HepG2 (cell line): ENCODE measurements around the gene ZFHX3. TPM values are rescaled to one million over a fixed set of nuclear protein-coding genes. Genes with fewer than 3 reads are reported as not detected.
A peak's percentile ranks its signal among the peaks of the same experiment; 100 is the strongest.

Source experiments
- ARNT2 ChIP-seq: sonication (generic); formaldehyde crosslinking; IDR thresholded peaks from 2 replicates; pipeline ENCODE4 v1.8.0; 2022; ENCODE audit warnings: mild to moderate bottlenecking, low read depth, missing genetic modification reagents, moderate library complexity
- ATAD3A ChIP-seq: sonication (generic); formaldehyde crosslinking; IDR thresholded peaks from 2 replicates; pipeline ENCODE4 v1.4.0; 2020; ENCODE audit warnings: missing genetic modification reagents
- EEA1 ChIP-seq: sonication (generic); formaldehyde crosslinking; IDR thresholded peaks from 2 replicates; pipeline ENCODE4 v1.5.1; 2020; ENCODE audit warnings: mild to moderate bottlenecking, missing genetic modification reagents, borderline replicate concordance
- FOXA3 ChIP-seq: IDR thresholded peaks from 2 replicates; pipeline ENCODE4 v1.6.1; 2016; ENCODE audit warnings: missing genetic modification reagents, missing compliant biosample characterization
- HNRNPL ChIP-seq: fragments of 200-400 bp; formaldehyde crosslinking; IDR thresholded peaks from 2 replicates; pipeline ENCODE4 v1.6.1; 2017; ENCODE audit warnings: mild to moderate bottlenecking, low read depth, low read length
- IRF9 ChIP-seq: sonication (generic); formaldehyde crosslinking; IDR thresholded peaks from 2 replicates; pipeline ENCODE4 v1.8.0; 2022; ENCODE audit warnings: missing genetic modification reagents, mild to moderate bottlenecking, borderline replicate concordance
- MBD4 ChIP-seq: IDR thresholded peaks from 2 replicates; pipeline ENCODE4 v1.6.1; 2012; ENCODE audit warnings: low read length, inconsistent platforms, borderline replicate concordance
- MEIS1 ChIP-seq: sonication (generic); formaldehyde crosslinking; IDR thresholded peaks from 2 replicates; pipeline ENCODE4 v1.9.0; 2021; ENCODE audit warnings: mild to moderate bottlenecking, missing genetic modification reagents, moderate library complexity, borderline replicate concordance
- PRDM15 ChIP-seq: sonication (generic); formaldehyde crosslinking; IDR thresholded peaks from 2 replicates; pipeline ENCODE4 v1.4.0; 2020; ENCODE audit warnings: missing genetic modification reagents
- RCOR2 ChIP-seq: IDR thresholded peaks from 2 replicates; pipeline ENCODE4 v1.6.1; 2016; ENCODE audit warnings: missing biosample characterization, missing genetic modification reagents
- REXO4 ChIP-seq: sonication (generic); formaldehyde crosslinking; IDR thresholded peaks from 2 replicates; pipeline ENCODE4 v1.8.0; 2022; ENCODE audit warnings: missing genetic modification reagents, mild to moderate bottlenecking, borderline replicate concordance
- RFXANK ChIP-seq: IDR thresholded peaks from 2 replicates; pipeline ENCODE4 v1.6.1; 2016
- ZNF180 ChIP-seq: sonication (generic); formaldehyde crosslinking; IDR thresholded peaks from 2 replicates; pipeline ENCODE4 v1.4.0; 2020; ENCODE audit warnings: low read depth, missing genetic modification reagents, borderline replicate concordance
- ZNF276 ChIP-seq: sonication (generic); formaldehyde crosslinking; IDR thresholded peaks from 2 replicates; pipeline ENCODE4 v1.4.0; 2020; ENCODE audit warnings: mild to moderate bottlenecking, low read depth, missing genetic modification reagents
- ZNF468 ChIP-seq: sonication (generic); formaldehyde crosslinking; IDR thresholded peaks from 2 replicates; pipeline ENCODE4 v1.8.0; 2022; ENCODE audit warnings: mild to moderate bottlenecking, moderate library complexity, missing genetic modification reagents
- ZNF878 ChIP-seq: sonication (generic); formaldehyde crosslinking; IDR thresholded peaks from 2 replicates; pipeline ENCODE4 v1.8.1; 2023; ENCODE audit warnings: mild to moderate bottlenecking, missing genetic modification reagents, moderate library complexity
- polyA plus RNA-seq, 8 experiments: library from polyadenylated mRNA; depleted of rRNA in 3 of 8; stranded (reverse) in 7 of 8; unstranded in 1 of 8; fragments of >200 nt; fragmentation: Illumina TruSeq in 4 of 8; extraction: Trizol in 4 of 8; gene quantifications; 2 replicates each; pipeline versions ENCODE4 v1.2.1 to v1.2.3, GENCODE V29; 2011 to 2016; ENCODE audit warnings: low read depth in 4 of 8, missing spikeins in 1 of 8, mixed read lengths in 1 of 8; ENCODE audit not compliant: insufficient read depth in 1 of 8
- total RNA-seq, 5 experiments: library from RNA; depleted of rRNA; stranded (reverse); fragments of >200 nt; fragmentation: Illumina TruSeq; extraction: Trizol; gene quantifications; 2 replicates each; pipeline ENCODE4 v1.2.3, GENCODE V29; 2016; ENCODE audit warnings: low read depth in 1 of 5
- TF ChIP-seq, protein P1 (sequence below): sonication (generic); formaldehyde crosslinking; IDR thresholded peaks from 2 replicates; pipeline ENCODE4 v1.4.0; 2020; ENCODE audit warnings: low read depth, mild to moderate bottlenecking, missing genetic modification reagents
- TF ChIP-seq, protein P2 (sequence below): IDR thresholded peaks from 2 replicates; pipeline ENCODE4 v1.6.1; 2012; ENCODE audit warnings: inconsistent platforms
- TF ChIP-seq, protein P3 (sequence below): sonication (generic); formaldehyde crosslinking; IDR thresholded peaks from 2 replicates; pipeline ENCODE4 v1.9.0; 2021; ENCODE audit warnings: missing genetic modification reagents, borderline replicate concordance

The ZFHX3 gene
- total and polyA plus RNA-seq, 2 of the 13 experiments (the other 11 are each of a cell fraction or from before 2014, with no cell fraction given), result 5.0 to 6.0 TPM

DNA sequence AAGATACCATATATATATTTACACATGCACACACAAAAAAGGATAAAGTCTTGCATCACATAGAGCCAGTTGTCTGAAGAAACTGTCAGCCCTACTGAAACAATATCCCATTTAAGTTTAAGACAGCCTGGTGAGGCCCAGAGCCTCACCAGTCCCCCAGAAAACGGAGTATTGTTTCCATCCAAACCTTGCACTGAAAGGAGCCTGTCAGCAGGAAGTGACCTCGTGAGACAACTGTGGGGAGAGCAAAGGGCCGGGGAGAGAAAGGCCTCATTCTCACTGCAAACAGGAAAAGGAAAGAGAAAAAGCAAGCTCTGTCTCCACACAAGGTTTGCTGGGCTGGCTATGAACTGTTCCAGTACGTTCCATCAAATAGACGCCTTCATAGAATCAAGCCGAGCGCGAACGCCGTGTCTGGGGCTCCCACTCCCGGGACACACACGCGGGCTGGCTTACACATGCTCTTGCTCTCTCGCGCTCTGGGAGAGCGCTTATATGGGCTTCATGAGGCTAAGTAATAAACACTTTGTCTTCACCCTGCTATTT, 44.4 kb upstream of the ZFHX3 start (continued):
- TF ChIP-seq, protein P1, sequence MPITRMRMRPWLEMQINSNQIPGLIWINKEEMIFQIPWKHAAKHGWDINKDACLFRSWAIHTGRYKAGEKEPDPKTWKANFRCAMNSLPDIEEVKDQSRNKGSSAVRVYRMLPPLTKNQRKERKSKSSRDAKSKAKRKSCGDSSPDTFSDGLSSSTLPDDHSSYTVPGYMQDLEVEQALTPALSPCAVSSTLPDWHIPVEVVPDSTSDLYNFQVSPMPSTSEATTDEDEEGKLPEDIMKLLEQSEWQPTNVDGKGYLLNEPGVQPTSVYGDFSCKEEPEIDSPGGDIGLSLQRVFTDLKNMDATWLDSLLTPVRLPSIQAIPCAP (CRISPR knock-in tag), result no peak
- TF ChIP-seq EEA1 (CRISPR knock-in tag) (no peak), RFXANK (no peak), FOXA3 (peak; percentile 38; the same call in 1 of the 2 replicates), ARNT2 (CRISPR knock-in tag) (no peak), ZNF468 (CRISPR knock-in tag) (no peak), ZNF276 (CRISPR knock-in tag) (no peak), IRF9 (CRISPR knock-in tag) (no peak), MEIS1 (no peak), PRDM15 (no peak), MBD4 (no peak), ZNF180 (CRISPR knock-in tag) (no peak), ZNF878 (CRISPR knock-in tag) (no peak), ATAD3A (CRISPR knock-in tag) (no peak), HNRNPL (no peak), RCOR2 (CRISPR knock-in tag) (peak; percentile 27; the same call in 1 of the 2 replicates), REXO4 (CRISPR knock-in tag) (no peak)
- TF ChIP-seq, protein P2, sequence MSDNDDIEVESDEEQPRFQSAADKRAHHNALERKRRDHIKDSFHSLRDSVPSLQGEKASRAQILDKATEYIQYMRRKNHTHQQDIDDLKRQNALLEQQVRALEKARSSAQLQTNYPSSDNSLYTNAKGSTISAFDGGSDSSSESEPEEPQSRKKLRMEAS, result peak; percentile 76
- TF ChIP-seq, protein P3, sequence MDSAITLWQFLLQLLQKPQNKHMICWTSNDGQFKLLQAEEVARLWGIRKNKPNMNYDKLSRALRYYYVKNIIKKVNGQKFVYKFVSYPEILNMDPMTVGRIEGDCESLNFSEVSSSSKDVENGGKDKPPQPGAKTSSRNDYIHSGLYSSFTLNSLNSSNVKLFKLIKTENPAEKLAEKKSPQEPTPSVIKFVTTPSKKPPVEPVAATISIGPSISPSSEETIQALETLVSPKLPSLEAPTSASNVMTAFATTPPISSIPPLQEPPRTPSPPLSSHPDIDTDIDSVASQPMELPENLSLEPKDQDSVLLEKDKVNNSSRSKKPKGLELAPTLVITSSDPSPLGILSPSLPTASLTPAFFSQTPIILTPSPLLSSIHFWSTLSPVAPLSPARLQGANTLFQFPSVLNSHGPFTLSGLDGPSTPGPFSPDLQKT (CRISPR knock-in tag), result no peak
